Osteoblast (primary cell): ENCODE measurements around the gene B4GALNT1. TPM values are rescaled to one million over a fixed set of nuclear protein-coding genes. Genes with fewer than 3 reads are reported as not detected.
"Not testable (repeated sequence)": the region's sequence is repeated elsewhere in the genome, so short reads cannot be mapped to it uniquely, and the experiment has no call there.

Experiments used
- DNase-seq: peaks from one replicate; pipeline ENCODE4 v3.0.0; 2011; ENCODE audit warnings: low spot score, mixed read lengths; ENCODE audit not compliant: insufficient read length; ENCODE audit errors: missing footprints
- H2AFZ ChIP-seq: 2 replicates; pipeline ENCODE4 v1.6.0; 2011; ENCODE audit warnings: mild to moderate bottlenecking, low read length
- H3K27ac ChIP-seq: 2 replicates; pipeline ENCODE4 v1.5.1; 2011; ENCODE audit warnings: mild to moderate bottlenecking, low read depth, low read length, moderate library complexity
- H3K27me3 ChIP-seq: 2 replicates; pipeline ENCODE4 v1.6.0; 2012; ENCODE audit warnings: mild to moderate bottlenecking, control low read depth, inconsistent platforms, low read length, moderate library complexity; ENCODE audit not compliant: insufficient read depth
- H3K36me3 ChIP-seq: 2 replicates; pipeline ENCODE4 v1.5.1; 2011; ENCODE audit warnings: mild to moderate bottlenecking, low read length, control low read depth, moderate library complexity; ENCODE audit not compliant: insufficient read depth
- H3K4me1 ChIP-seq: 2 replicates; pipeline ENCODE4 v1.5.1; 2011; ENCODE audit warnings: mild to moderate bottlenecking, low read length, control low read depth, moderate library complexity; ENCODE audit not compliant: insufficient read depth
- H3K4me2 ChIP-seq: 2 replicates; pipeline ENCODE4 v1.6.0; 2011; ENCODE audit warnings: mild to moderate bottlenecking, low read length; ENCODE audit not compliant: insufficient read depth
- H3K4me3 ChIP-seq: fragments of 200-600 bp; sonication (generic); 3 replicates; pipeline ENCODE4 v1.5.1; 2012; ENCODE audit warnings: mild to moderate bottlenecking, low read length, inconsistent platforms; ENCODE audit not compliant: insufficient read depth
- H3K79me2 ChIP-seq: 2 replicates; pipeline ENCODE4 v1.6.0; 2012; ENCODE audit warnings: mild to moderate bottlenecking, low read length, control low read depth, inconsistent platforms; ENCODE audit not compliant: insufficient read depth
- H3K9me3 ChIP-seq: 2 replicates; pipeline ENCODE4 v1.5.1; 2011; ENCODE audit warnings: low read depth, low read length, control low read depth
- H4K20me1 ChIP-seq: 2 replicates; pipeline ENCODE4 v1.6.0; 2012; ENCODE audit warnings: mild to moderate bottlenecking, low read length, control low read depth; ENCODE audit not compliant: insufficient read depth
- CTCF ChIP-seq: IDR thresholded peaks from 2 replicates; pipeline ENCODE4 v1.5.1; 2011; ENCODE audit warnings: mild to moderate bottlenecking, low read depth, low read length, moderate library complexity; ENCODE audit errors: extremely low read depth
- total RNA-seq: library from RNA; depleted of rRNA; stranded (reverse); fragments of >200 nt; gene quantifications from 2 replicates; pipeline ENCODE4 v1.2.3, GENCODE V29; 2012

The B4GALNT1 gene
- 1.1 and 2.9 TPM in 2 replicates for total RNA-seq

DNA sequence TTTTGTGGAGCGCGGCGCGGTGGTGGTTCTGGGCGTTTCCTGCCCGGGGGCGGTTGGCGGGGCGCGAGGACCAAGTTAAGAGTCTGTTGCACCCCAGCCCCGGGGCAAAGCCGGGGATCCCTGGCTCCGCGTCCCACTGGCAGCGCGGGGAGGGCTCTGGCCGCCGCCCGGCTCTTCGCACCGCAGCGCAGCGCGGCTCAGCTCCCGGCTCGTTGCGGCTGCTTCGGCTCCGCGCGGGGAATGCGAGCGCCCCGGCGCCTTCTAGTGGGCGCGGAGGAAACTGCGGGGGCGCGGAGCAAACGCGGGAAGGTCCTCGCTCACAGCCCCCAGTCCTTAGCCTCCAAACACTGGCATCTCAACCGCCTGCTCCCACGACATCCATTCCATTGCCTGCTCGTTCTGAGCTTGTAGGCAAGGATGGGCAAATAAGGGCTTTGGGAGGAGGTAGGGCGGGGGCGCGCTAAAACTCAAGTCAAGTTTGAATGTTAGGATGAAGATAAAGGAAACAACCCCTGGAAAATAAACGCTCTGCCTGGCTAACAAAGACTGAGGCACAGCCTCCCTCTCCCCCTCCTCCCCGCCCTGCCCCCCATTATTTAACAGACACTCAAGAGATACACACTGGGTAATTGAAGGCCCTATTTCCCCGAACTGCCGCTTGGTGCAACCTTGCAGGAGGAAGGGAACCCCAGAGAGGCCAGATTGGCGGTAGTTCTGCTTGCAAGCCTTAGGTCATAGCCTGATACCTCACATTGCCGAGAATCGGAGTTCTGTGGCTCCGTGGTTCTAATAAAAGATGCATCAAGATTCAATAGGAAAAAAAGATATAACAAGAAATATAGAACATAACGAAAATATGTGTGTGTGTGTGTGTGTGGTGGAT is at the start of gene B4GALNT1:
TSS of gene B4GALNT1 (minus strand) at position 244 of the 883 bp plus-strand sequence. CDS start 1,069 bp downstream, outside the sequence.
- H3K27me3 ChIP-seq, result peaks cover 33% of the 10 kb centered on the region
- no peaks in the 10 kb centered on the region for H3K9me3 ChIP-seq
- DNase-seq, result peak; percentile 95
- peak within 1 kb of the TSS; percentile 78 for H3K4me2 ChIP-seq
- H3K27ac ChIP-seq, result no peak within 1 kb of the TSS
- H3K79me2 ChIP-seq, result no peaks in the 10 kb centered on the region
- H2AFZ ChIP-seq, result peak within 1 kb of the TSS; percentile 62
- H4K20me1 ChIP-seq, result no peaks in the 10 kb centered on the region
- peak within 1 kb of the TSS; percentile 65 for H3K4me3 ChIP-seq
- no peaks in the 10 kb centered on the region for H3K36me3 ChIP-seq
- H3K4me1 ChIP-seq, result no peaks in the 10 kb centered on the region
- peak; percentile 63 for TF ChIP-seq CTCF

GRCh38 chr12:57679697-57680096 is 46.7 kb upstream of the B4GALNT1 start:
- H3K9me3 ChIP-seq, result no peaks in the 10 kb centered on the region
- H2AFZ ChIP-seq, result no peak overlapping the region
- H3K4me2 ChIP-seq, result no peak overlapping the region
- H3K27ac ChIP-seq, result no peak overlapping the region
- H3K4me3 ChIP-seq, result no peak overlapping the region
- no peaks in the 10 kb centered on the region for H3K79me2 ChIP-seq
- TF ChIP-seq CTCF, result no peak
- H3K4me1 ChIP-seq, result no peaks in the 10 kb centered on the region
- no peaks in the 10 kb centered on the region for H3K36me3 ChIP-seq
- H4K20me1 ChIP-seq, result no peaks in the 10 kb centered on the region
- DNase-seq, result no peak
- H3K27me3 ChIP-seq, result peaks cover 3% of the 10 kb centered on the region

- DNase-seq, H2AFZ ChIP-seq, H4K20me1 ChIP-seq, H3K27ac ChIP-seq, H3K36me3 ChIP-seq, H3K9me3 ChIP-seq, H3K79me2 ChIP-seq, H3K4me1 ChIP-seq, H3K4me3 ChIP-seq, H3K4me2 ChIP-seq, H3K27me3 ChIP-seq: not testable (repeated sequence)
These were observed 44.9 kb upstream of the B4GALNT1 start for GRCh38 chr12:57677947-57678346.

- Histone ChIP-seq H4K20me1 (no peaks in the 10 kb centered on the region), H2AFZ (no peak overlapping the region), H3K79me2 (no peaks in the 10 kb centered on the region), H3K4me3 (no peak overlapping the region), H3K4me2 (no peak overlapping the region), H3K27ac (no peak overlapping the region), H3K4me1 (no peaks in the 10 kb centered on the region), H3K27me3 (peaks cover 3% of the 10 kb centered on the region), H3K36me3 (no peaks in the 10 kb centered on the region), H3K9me3 (no peaks in the 10 kb centered on the region)
- no peak for TF ChIP-seq CTCF
- DNase-seq, result no peak
These were observed 41.7 kb upstream of the B4GALNT1 start for GRCh38 chr12:57674691-57675090.
